Endothelial cell of umbilical vein (primary cell): ENCODE results near the gene PTTG1IP. TPM values are rescaled to one million over a fixed set of nuclear protein-coding genes. Genes with fewer than 3 reads are reported as not detected.

Experiments used
- BruUV-seq: library from RNA; stranded (reverse); fragments of 400-500 nt; replicated peaks from 2 replicates; lab custom pipeline; 2021; lab: Mats Ljungman, UMichigan
- CTCF ChIA-PET: fragments of 300-600, 350-600 bp; sonication (Branson Sonifier 250); formaldehyde crosslinking; loops from one replicate; lab custom pipeline; 2021; ENCODE audit warnings: antibody characterized with exemption, inconsistent platforms; lab: Charles Lee
- POLR2A ChIA-PET: fragments of 300-600, 350-600 bp; sonication (Branson Sonifier 250); formaldehyde crosslinking; loops from one replicate; lab custom pipeline; 2021; ENCODE audit warnings: antibody characterized with exemption, inconsistent platforms; lab: Charles Lee
- DNase-seq: peaks from one replicate; pipeline ENCODE4 v3.0.0-alpha.2; 2011; ENCODE audit warnings: low read depth, low spot score
- FAIRE-seq: peaks from 2 replicates; lab custom pipeline; 2011; peaks lifted over from hg19 to GRCh38; lab: Jason Lieb, UNC
- H2AFZ ChIP-seq: 2 replicates; pipeline ENCODE4 v1.6.0; 2012; ENCODE audit warnings: low read depth, low read length, control low read depth, inconsistent platforms
- H3K27ac ChIP-seq: 2 replicates; pipeline ENCODE4 v1.5.1; 2011; ENCODE audit warnings: low read depth, mild to moderate bottlenecking, control low read depth, low read length, moderate library complexity; ENCODE audit not compliant: insufficient read depth
- H3K27me3 ChIP-seq, 2 experiments: 2 replicates each; pipeline versions ENCODE4 v1.6.0 to v1.6.1; 2011; ENCODE audit warnings: low read length in 2 of 2, mixed read lengths in 1 of 2; ENCODE audit not compliant: control insufficient read depth in 2 of 2, insufficient read depth in 2 of 2
- H3K36me3 ChIP-seq, 2 experiments: 2 replicates in 1 of 2; 3 replicates in 1 of 2; pipeline ENCODE4 v1.5.1; 2011; ENCODE audit warnings: low read length in 2 of 2, mild to moderate bottlenecking in 1 of 2, moderate library complexity in 1 of 2; ENCODE audit not compliant: control insufficient read depth in 2 of 2, insufficient read depth in 2 of 2; ENCODE audit errors: extremely low read depth in 1 of 2
- H3K4me1 ChIP-seq: 3 replicates; pipeline ENCODE4 v1.5.1; 2011; ENCODE audit warnings: mild to moderate bottlenecking, low read length; ENCODE audit not compliant: control insufficient read depth, insufficient read depth; ENCODE audit errors: extremely low read depth
- H3K4me2 ChIP-seq: 2 replicates; pipeline ENCODE4 v1.6.1; 2011; ENCODE audit warnings: low read length, control low read depth, mixed read lengths; ENCODE audit not compliant: insufficient read depth
- H3K4me3 ChIP-seq, 3 experiments: fragments of 200-600 bp in 1 of 3; sonication (generic), shearing (Covaris generic) in 1 of 3; replicated peaks in 1 of 3; 2 replicates each; pipeline ENCODE4 v1.5.1; 2011 to 2016; ENCODE audit warnings: control low read depth in 3 of 3, low read length in 3 of 3, mild to moderate bottlenecking in 2 of 3, inconsistent platforms in 1 of 3, low read depth in 1 of 3, moderate library complexity in 1 of 3; ENCODE audit not compliant: insufficient read depth in 1 of 3
- H3K79me2 ChIP-seq: 2 replicates; pipeline ENCODE4 v1.6.0; 2012; ENCODE audit warnings: low read length, inconsistent platforms; ENCODE audit not compliant: control insufficient read depth, insufficient read depth
- H3K9ac ChIP-seq: replicated peaks from 2 replicates; pipeline ENCODE3; 2011; ENCODE audit warnings: low read length, control low read depth; ENCODE audit not compliant: insufficient read depth; ENCODE audit errors: extremely low read depth
- H3K9me1 ChIP-seq: replicated peaks from 3 replicates; pipeline ENCODE4 v1.6.0; 2011; ENCODE audit warnings: mild to moderate bottlenecking, low read length; ENCODE audit not compliant: control insufficient read depth, insufficient read depth; ENCODE audit errors: extremely low read depth
- H3K9me3 ChIP-seq: replicated peaks from 2 replicates; pipeline ENCODE4 v1.5.1; 2012; ENCODE audit warnings: low read length, inconsistent platforms; ENCODE audit not compliant: control insufficient read depth, insufficient read depth
- H4K20me1 ChIP-seq: replicated peaks from 2 replicates; pipeline ENCODE3; 2011; ENCODE audit warnings: mild to moderate bottlenecking, low read length; ENCODE audit not compliant: control insufficient read depth, insufficient read depth; ENCODE audit errors: extremely low read depth
- EZH2 ChIP-seq: IDR thresholded peaks from 2 replicates; pipeline ENCODE4 v1.6.1; 2012; ENCODE audit warnings: borderline replicate concordance, low read depth, mild to moderate bottlenecking, moderate library complexity, low read length, inconsistent platforms; ENCODE audit not compliant: severe bottlenecking
- FOS ChIP-seq: IDR thresholded peaks from 2 replicates; pipeline ENCODE4 v1.6.1; 2011; ENCODE audit warnings: mild to moderate bottlenecking, low read length, moderate library complexity, borderline replicate concordance; ENCODE audit not compliant: insufficient read depth
- GATA2 ChIP-seq: IDR thresholded peaks from 2 replicates; pipeline ENCODE4 v1.7.0; 2011; ENCODE audit warnings: low read depth, mild to moderate bottlenecking, moderate library complexity, mixed read lengths, low read length; ENCODE audit not compliant: insufficient read length, insufficient read depth
- JUN ChIP-seq: IDR thresholded peaks from 2 replicates; pipeline ENCODE4 v1.6.1; 2011; ENCODE audit warnings: borderline replicate concordance, low read depth; ENCODE audit not compliant: insufficient read length, insufficient read depth
- MAX ChIP-seq: IDR thresholded peaks from 2 replicates; pipeline ENCODE4 v1.6.1; 2011; ENCODE audit not compliant: insufficient read depth, insufficient read length
- MYC ChIP-seq: IDR thresholded peaks from one replicate; pipeline ENCODE4 v1.6.1; 2011; ENCODE audit warnings: mild to moderate bottlenecking, low read depth, low read length
- POLR2A ChIP-seq: IDR thresholded peaks from 2 replicates; pipeline ENCODE4 v1.6.1; 2012; ENCODE audit warnings: low read depth, mild to moderate bottlenecking, control low read depth, low read length
- POLR2AphosphoS5 ChIP-seq: IDR thresholded peaks from 2 replicates; pipeline ENCODE4 v1.6.1; 2012; ENCODE audit warnings: low read depth, mild to moderate bottlenecking, control low read depth, low read length, moderate library complexity; ENCODE audit not compliant: insufficient read depth
- dilution Hi-C: fragments of 300-500 bp; cut with MboI; formaldehyde crosslinking; loops from one replicate; pipeline ENCODE4 v1.15.0; 2019; ENCODE audit warnings: low sequenced_read_pairs; ENCODE audit not compliant: extremely low pct_ligation_motif_present
- intact Hi-C: fragments of 100-400 bp; cut with micrococcal nuclease; formaldehyde crosslinking; loops from one replicate; pipeline ENCODE4 v1.10.0; 2022
- polyA plus RNA-seq, 4 experiments: library from polyadenylated mRNA; depleted of rRNA in 3 of 4; stranded (reverse) in 3 of 4; unstranded in 1 of 4; fragments of >200 nt; gene quantifications; 2 replicates each; pipeline versions ENCODE4 v1.2.1 to v1.2.3, GENCODE V29; 2011 to 2012; ENCODE audit warnings: missing spikeins in 1 of 4
- total RNA-seq: library from RNA; stranded (reverse); gene quantifications from 2 replicates; pipeline ENCODE4 v1.2.3, GENCODE V29; 2021
- TF ChIP-seq, protein P1 (sequence below), 2 donors: IDR thresholded peaks; 1 replicate in 1 of 2; 2 replicates in 1 of 2; pipeline ENCODE4 v1.5.1; 2011; ENCODE audit warnings: low read length in 2 of 2, mild to moderate bottlenecking in 2 of 2, moderate library complexity in 2 of 2, control low read depth in 1 of 2, inconsistent platforms in 1 of 2, low read depth in 1 of 2; ENCODE audit not compliant: insufficient read depth in 1 of 2; ENCODE audit errors: extremely low read depth in 1 of 2

The PTTG1IP gene
- total and polyA plus RNA-seq, 2 donors (not counting 3 experiments of a cell fraction or from before 2014, with no cell fraction given): 342 to 415 TPM

DNA sequence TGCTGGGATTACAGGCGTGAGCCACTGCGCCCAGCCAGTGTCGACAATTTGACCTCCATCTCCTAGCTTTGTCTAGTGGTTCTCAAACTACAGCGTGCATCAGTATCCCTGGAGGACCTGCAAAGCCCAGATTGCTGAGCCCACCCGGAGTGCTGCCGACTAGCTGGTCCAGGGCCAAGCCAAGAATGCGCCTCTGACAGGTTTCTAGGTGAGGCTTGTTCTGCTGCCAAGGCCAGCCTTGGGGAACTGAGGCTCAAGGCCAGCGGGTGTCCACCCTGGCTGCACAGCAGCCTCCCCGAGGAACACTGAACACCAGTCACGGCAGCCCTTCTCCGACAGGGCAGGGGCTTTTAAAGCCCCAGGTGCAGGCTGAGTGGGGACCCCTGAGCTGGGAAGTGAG, 9.8 kb upstream of the PTTG1IP start:
- H3K9me1 ChIP-seq: no peaks in the 10 kb centered on the region
- no peak overlapping the region for H3K4me2 ChIP-seq
- H3K79me2 ChIP-seq: no peaks in the 10 kb centered on the region
- no peaks in the 10 kb centered on the region for H3K9me3 ChIP-seq
- no peak overlapping the region for H3K27ac ChIP-seq
- no peaks in the 10 kb centered on the region for H3K36me3 ChIP-seq
- ChIA-PET POLR2A (interaction anchor here (2.7 kb wide), 1 partner anchor 9 kb away, joined by 7 read pairs; the partner anchor contains the start of gene PTTG1IP), CTCF (interaction anchor here (1.3 to 7.1 kb wide), 3 partner anchors 11 to 90 kb away, joined by 4 to 47 read pairs (median 4); no protein-coding TSS in a partner anchor)
- TF ChIP-seq MAX: no peak
- TF ChIP-seq POLR2AphosphoS5: no peak
- TF ChIP-seq JUN: no peak
- no peaks in the 10 kb centered on the region for H3K27me3 ChIP-seq
- DNase-seq: no peak
- peaks cover 42% of the 10 kb centered on the region for H3K4me1 ChIP-seq
- no peak overlapping the region for H3K4me3 ChIP-seq
- no TSS peak for BruUV-seq
- no peak overlapping the region for H3K9ac ChIP-seq
- no peak for FAIRE-seq
- no peak overlapping the region for H2AFZ ChIP-seq
- no peaks in the 10 kb centered on the region for H4K20me1 ChIP-seq
- dilution Hi-C loops (no loop called here), intact Hi-C loops (no loop called here)

DNA sequence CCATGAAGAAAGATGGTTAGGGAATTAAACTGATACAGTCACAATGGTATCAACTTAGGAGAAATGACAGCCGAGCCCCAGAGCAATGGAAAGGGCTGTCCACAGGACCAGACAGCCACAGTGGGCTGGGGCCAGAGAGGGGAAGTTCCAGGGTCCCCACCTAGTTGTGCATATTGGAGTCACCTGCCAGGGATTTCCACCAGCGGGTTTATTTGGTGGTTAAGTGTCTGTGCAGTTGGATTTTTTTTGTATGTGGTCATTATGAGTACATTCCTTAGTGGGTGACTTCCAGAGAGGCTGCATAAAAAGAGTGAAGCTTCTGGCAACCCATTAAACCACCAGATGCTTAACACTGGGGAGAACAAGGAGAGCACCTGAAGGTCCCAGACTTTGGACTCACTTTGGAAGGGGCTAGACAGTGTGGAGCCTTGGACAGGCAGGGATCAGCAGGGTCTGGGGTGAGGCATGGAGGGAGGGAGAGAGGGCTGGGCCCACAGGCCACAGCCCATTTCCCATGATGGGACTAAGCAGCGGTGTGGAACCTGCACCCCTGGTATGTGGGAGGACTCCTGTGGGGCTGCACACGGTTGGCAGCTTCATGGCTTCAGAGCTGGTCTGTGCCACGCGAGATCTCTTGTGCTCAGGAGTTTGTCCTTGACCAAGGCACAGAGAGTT, 7.8 kb upstream of the PTTG1IP start:
- Histone ChIP-seq H3K4me2 (peak overlapping the region; percentile 58), H3K36me3 (no peaks in the 10 kb centered on the region), H3K9me1 (no peaks in the 10 kb centered on the region), H4K20me1 (no peaks in the 10 kb centered on the region), H3K79me2 (no peaks in the 10 kb centered on the region), H3K9ac (peak overlapping the region; percentile 63), H3K4me1 (peaks cover 45% of the 10 kb centered on the region), H3K27me3 (no peaks in the 10 kb centered on the region), H3K9me3 (no peaks in the 10 kb centered on the region), H3K27ac (peak overlapping the region; percentile 98), H2AFZ (peak overlapping the region; percentile 34), H3K4me3 (no peak overlapping the region)
- ChIA-PET POLR2A (interaction anchor here (2.7 kb wide), 1 partner anchor 8 kb away, joined by 7 read pairs; the partner anchor contains the start of gene PTTG1IP), CTCF (interaction anchor here (0.6 to 7.1 kb wide), 11 partner anchors 9 to 88 kb away, joined by 3 to 47 read pairs (median 4); no protein-coding TSS in a partner anchor)
- intact Hi-C loops (loop anchor here (1.0 kb wide), 2 partner anchors 8 to 30 kb away; partner anchors contain the start of gene PTTG1IP), dilution Hi-C loops (no loop called here)
- DNase-seq (no peak), FAIRE-seq (peak; percentile 46)
- TF ChIP-seq MYC: no peak
- TF ChIP-seq POLR2AphosphoS5: no peak
- no peak for TF ChIP-seq JUN
- TF ChIP-seq MAX: no peak
- no peak for TF ChIP-seq EZH2
- no peak for TF ChIP-seq GATA2
- TF ChIP-seq, protein P1, sequence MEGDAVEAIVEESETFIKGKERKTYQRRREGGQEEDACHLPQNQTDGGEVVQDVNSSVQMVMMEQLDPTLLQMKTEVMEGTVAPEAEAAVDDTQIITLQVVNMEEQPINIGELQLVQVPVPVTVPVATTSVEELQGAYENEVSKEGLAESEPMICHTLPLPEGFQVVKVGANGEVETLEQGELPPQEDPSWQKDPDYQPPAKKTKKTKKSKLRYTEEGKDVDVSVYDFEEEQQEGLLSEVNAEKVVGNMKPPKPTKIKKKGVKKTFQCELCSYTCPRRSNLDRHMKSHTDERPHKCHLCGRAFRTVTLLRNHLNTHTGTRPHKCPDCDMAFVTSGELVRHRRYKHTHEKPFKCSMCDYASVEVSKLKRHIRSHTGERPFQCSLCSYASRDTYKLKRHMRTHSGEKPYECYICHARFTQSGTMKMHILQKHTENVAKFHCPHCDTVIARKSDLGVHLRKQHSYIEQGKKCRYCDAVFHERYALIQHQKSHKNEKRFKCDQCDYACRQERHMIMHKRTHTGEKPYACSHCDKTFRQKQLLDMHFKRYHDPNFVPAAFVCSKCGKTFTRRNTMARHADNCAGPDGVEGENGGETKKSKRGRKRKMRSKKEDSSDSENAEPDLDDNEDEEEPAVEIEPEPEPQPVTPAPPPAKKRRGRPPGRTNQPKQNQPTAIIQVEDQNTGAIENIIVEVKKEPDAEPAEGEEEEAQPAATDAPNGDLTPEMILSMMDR (IDR thresholded peaks at IDR 0.05; ENCODE audit: extremely low read depth in 1 of 2, insufficient read depth in 1 of 2, low read depth in 1 of 2, low read length in 2 of 2): no peak
- no peak for TF ChIP-seq FOS
- TF ChIP-seq POLR2A: no peak
- BruUV-seq: no TSS peak
